HepG2 (cell line): ENCODE results near the gene SERTAD3. TPM values are rescaled to one million over a fixed set of nuclear protein-coding genes. Genes with fewer than 3 reads are reported as not detected.

Experiments
- FLYWCH1 ChIP-seq: sonication (generic); formaldehyde crosslinking; IDR thresholded peaks from 2 replicates; pipeline ENCODE4 v1.8.1; 2023; ENCODE audit warnings: mild to moderate bottlenecking, missing genetic modification reagents
- FOXA3 ChIP-seq: IDR thresholded peaks from 2 replicates; pipeline ENCODE4 v1.6.1; 2016; ENCODE audit warnings: missing genetic modification reagents, missing compliant biosample characterization
- GABPB1 ChIP-seq: IDR thresholded peaks from 2 replicates; pipeline ENCODE4 v1.6.1; 2016; ENCODE audit warnings: mild to moderate bottlenecking, missing genetic modification reagents, moderate library complexity, missing compliant biosample characterization
- HOXA7 ChIP-seq: sonication (generic); formaldehyde crosslinking; IDR thresholded peaks from 2 replicates; pipeline ENCODE4 v1.8.1; 2022; ENCODE audit warnings: mild to moderate bottlenecking, missing genetic modification reagents, moderate library complexity
- PHB2 ChIP-seq: fragments of 450-650 bp; IDR thresholded peaks from 2 replicates; pipeline ENCODE4 v1.6.1; 2018; ENCODE audit not compliant: partially characterized antibody
- REL ChIP-seq: sonication (generic); formaldehyde crosslinking; conservative IDR thresholded peaks from 2 replicates; pipeline ENCODE4 v1.8.0; 2022; ENCODE audit warnings: mild to moderate bottlenecking, missing genetic modification reagents, moderate library complexity
- SMC3 ChIP-seq: IDR thresholded peaks from 2 replicates; pipeline ENCODE4 v1.6.1; 2011; ENCODE audit warnings: low read length, improper control_type of control experiment
- SSRP1 ChIP-seq: IDR thresholded peaks from 2 replicates; pipeline ENCODE4 v1.6.1; 2016; ENCODE audit warnings: control low read depth
- ZFP41 ChIP-seq: sonication (generic); formaldehyde crosslinking; IDR thresholded peaks from 2 replicates; pipeline ENCODE4 v1.4.0; 2020; ENCODE audit warnings: mild to moderate bottlenecking, missing genetic modification reagents, borderline replicate concordance
- ZNF260 ChIP-seq: sonication (generic); formaldehyde crosslinking; IDR thresholded peaks from 2 replicates; pipeline ENCODE4 v1.4.0; 2020; ENCODE audit warnings: missing genetic modification reagents, low read depth, mild to moderate bottlenecking, borderline replicate concordance
- ZNF317 ChIP-seq: sonication (generic); formaldehyde crosslinking; IDR thresholded peaks from 2 replicates; pipeline ENCODE4 v1.5.0; 2020; ENCODE audit warnings: mild to moderate bottlenecking, missing genetic modification reagents
- ZNF331 ChIP-seq: sonication (generic); formaldehyde crosslinking; IDR thresholded peaks from 2 replicates; pipeline ENCODE4 v1.4.0; 2020; ENCODE audit warnings: missing genetic modification reagents
- ZNF572 ChIP-seq: sonication (generic); formaldehyde crosslinking; IDR thresholded peaks from 2 replicates; pipeline ENCODE4 v1.5.1; 2020; ENCODE audit warnings: mild to moderate bottlenecking, missing genetic modification reagents
- ZNF674 ChIP-seq: sonication (generic); formaldehyde crosslinking; IDR thresholded peaks from 2 replicates; pipeline ENCODE4 v1.5.0; 2020; ENCODE audit warnings: low read depth, mild to moderate bottlenecking, missing genetic modification reagents
- ZSCAN29 ChIP-seq: sonication (generic); formaldehyde crosslinking; conservative IDR thresholded peaks from 2 replicates; pipeline ENCODE4 v1.4.0; 2020; ENCODE audit warnings: mild to moderate bottlenecking, missing genetic modification reagents
- polyA plus RNA-seq, 8 experiments: library from polyadenylated mRNA; depleted of rRNA in 3 of 8; stranded (reverse) in 7 of 8; unstranded in 1 of 8; fragments of >200 nt; fragmentation: Illumina TruSeq in 4 of 8; extraction: Trizol in 4 of 8; gene quantifications; 2 replicates each; pipeline versions ENCODE4 v1.2.1 to v1.2.3, GENCODE V29; 2011 to 2016; ENCODE audit warnings: low read depth in 4 of 8, missing spikeins in 1 of 8, mixed read lengths in 1 of 8; ENCODE audit not compliant: insufficient read depth in 1 of 8
- total RNA-seq, 5 experiments: library from RNA; depleted of rRNA; stranded (reverse); fragments of >200 nt; fragmentation: Illumina TruSeq; extraction: Trizol; gene quantifications; 2 replicates each; pipeline ENCODE4 v1.2.3, GENCODE V29; 2016; ENCODE audit warnings: low read depth in 1 of 5
- TF ChIP-seq, protein P1 (sequence below): sonication (generic); formaldehyde crosslinking; IDR thresholded peaks from 2 replicates; pipeline ENCODE4 v1.8.0; 2022; ENCODE audit warnings: mild to moderate bottlenecking, missing genetic modification reagents, borderline replicate concordance
- TF ChIP-seq, protein P2 (sequence below): sonication (generic); formaldehyde crosslinking; IDR thresholded peaks from 2 replicates; pipeline ENCODE4 v1.4.0; 2020; ENCODE audit warnings: missing genetic modification reagents
- TF ChIP-seq, protein P3 (sequence below): sonication (generic); formaldehyde crosslinking; IDR thresholded peaks from 2 replicates; pipeline ENCODE4 v1.8.0; 2022; ENCODE audit warnings: low read depth, missing genetic modification reagents
- TF ChIP-seq, protein P4 (sequence below): sonication (generic); formaldehyde crosslinking; IDR thresholded peaks from 2 replicates; pipeline ENCODE4 v1.4.0; 2020; ENCODE audit warnings: mild to moderate bottlenecking, low read depth, missing genetic modification reagents

The SERTAD3 gene
- total and polyA plus RNA-seq, 2 of the 13 experiments (the other 11 are each of a cell fraction or from before 2014, with no cell fraction given): 9.6 to 16.9 TPM

DNA sequence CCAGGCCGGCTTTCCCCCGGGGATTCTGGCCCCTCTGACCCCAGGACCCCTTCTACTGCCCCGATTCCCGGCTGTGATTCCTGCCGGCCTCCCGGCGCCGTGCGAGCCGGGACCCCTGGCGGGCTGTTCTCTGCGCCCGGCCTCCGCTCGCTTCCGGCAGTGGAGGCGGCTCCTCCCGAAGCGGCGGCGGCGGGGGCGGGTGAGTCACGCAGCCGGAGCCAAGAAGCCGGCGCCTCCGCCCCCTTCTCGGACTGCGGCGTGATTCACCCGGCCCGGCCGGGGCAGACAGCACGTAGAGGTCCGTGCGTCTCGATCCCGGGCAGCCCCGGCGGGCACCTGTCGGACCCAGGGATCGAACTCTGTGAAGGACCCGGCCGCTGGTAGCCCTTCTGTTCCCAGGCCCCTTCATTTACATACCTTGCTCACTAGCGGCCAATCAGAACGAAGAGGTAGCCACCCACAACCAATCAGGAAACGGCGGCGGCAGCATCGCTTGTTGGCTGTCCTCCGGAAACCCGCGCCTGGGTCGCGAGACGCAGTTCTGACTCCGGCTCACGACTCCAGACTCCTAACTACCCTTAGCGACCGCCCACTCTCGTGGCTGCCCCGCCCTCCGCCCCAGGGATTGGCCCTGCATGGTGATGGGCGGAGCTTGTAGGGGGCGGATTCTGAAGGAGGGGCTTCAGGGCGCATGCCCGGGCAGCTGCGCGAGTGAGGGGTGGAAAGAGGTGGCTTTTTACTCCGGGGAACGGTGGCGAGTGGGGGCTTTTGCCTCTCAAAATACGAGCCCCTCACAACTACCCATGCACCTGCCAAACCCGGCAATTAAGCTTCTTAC lies 18.5 kb downstream of the SERTAD3 start, which contains the start of gene SERTAD1 (continued):
- TF ChIP-seq REL (CRISPR knock-in tag) (no peak), FLYWCH1 (0 out of 2 replicates have a peak, but pooled peaks have one; percentile 12), ZNF674 (CRISPR knock-in tag) (peak; percentile 83; the same call in 1 of the 2 replicates), ZNF572 (no peak), GABPB1 (CRISPR knock-in tag) (peak; percentile 69), HOXA7 (CRISPR knock-in tag) (no peak), SMC3 (no peak), ZNF260 (CRISPR knock-in tag) (no peak), ZNF331 (CRISPR knock-in tag) (no peak), ZNF317 (CRISPR knock-in tag) (no peak), ZSCAN29 (0 out of 2 replicates have a peak, but pooled peaks have one; percentile 41), FOXA3 (no peak), ZFP41 (no peak), PHB2 (no peak), SSRP1 (CRISPR knock-in tag) (no peak)
- TF ChIP-seq, protein P1, sequence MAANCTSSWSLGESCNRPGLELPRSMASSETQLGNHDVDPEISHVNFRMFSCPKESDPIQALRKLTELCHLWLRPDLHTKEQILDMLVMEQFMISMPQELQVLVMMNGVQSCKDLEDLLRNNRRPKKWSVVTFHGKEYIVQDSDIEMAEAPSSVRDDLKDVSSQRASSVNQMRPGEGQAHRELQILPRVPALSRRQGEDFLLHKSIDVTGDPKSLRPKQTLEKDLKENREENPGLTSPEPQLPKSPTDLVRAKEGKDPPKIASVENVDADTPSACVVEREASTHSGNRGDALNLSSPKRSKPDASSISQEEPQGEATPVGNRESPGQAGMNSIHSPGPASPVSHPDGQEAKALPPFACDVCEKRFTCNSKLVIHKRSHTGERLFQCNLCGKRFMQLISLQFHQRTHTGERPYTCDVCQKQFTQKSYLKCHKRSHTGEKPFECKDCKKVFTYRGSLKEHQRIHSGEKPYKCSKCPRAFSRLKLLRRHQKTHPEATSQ (CRISPR knock-in tag): no peak
- TF ChIP-seq, protein P2, sequence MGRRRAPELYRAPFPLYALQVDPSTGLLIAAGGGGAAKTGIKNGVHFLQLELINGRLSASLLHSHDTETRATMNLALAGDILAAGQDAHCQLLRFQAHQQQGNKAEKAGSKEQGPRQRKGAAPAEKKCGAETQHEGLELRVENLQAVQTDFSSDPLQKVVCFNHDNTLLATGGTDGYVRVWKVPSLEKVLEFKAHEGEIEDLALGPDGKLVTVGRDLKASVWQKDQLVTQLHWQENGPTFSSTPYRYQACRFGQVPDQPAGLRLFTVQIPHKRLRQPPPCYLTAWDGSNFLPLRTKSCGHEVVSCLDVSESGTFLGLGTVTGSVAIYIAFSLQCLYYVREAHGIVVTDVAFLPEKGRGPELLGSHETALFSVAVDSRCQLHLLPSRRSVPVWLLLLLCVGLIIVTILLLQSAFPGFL: no peak
- TF ChIP-seq, protein P3, sequence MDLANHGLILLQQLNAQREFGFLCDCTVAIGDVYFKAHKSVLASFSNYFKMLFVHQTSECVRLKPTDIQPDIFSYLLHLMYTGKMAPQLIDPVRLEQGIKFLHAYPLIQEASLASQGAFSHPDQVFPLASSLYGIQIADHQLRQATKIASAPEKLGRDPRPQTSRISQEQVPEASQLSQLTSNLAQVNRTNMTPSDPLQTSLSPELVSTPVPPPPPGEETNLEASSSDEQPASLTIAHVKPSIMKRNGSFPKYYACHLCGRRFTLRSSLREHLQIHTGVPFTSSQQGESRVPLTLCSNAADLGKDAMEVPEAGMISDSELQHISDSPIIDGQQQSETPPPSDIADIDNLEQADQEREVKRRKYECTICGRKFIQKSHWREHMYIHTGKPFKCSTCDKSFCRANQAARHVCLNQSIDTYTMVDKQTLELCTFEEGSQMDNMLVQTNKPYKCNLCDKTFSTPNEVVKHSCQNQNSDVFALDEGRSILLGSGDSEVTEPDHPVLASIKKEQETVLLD (CRISPR knock-in tag): no peak
- TF ChIP-seq, protein P4, sequence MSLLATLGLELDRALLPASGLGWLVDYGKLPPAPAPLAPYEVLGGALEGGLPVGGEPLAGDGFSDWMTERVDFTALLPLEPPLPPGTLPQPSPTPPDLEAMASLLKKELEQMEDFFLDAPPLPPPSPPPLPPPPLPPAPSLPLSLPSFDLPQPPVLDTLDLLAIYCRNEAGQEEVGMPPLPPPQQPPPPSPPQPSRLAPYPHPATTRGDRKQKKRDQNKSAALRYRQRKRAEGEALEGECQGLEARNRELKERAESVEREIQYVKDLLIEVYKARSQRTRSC (CRISPR knock-in tag): no peak
